Right lobe of liver (tissue), 4 donors: ENCODE results near the gene IZUMO4.

ENCODE experiments used
- CTCF ChIP-seq, 4 donors: fragments of 200-600 bp in 3 of 4; fragments of 450-650 bp in 1 of 4; IDR thresholded peaks; one replicate each; pipeline versions ENCODE4 v1.5.1 to v1.8.0; 2016 to 2022; ENCODE audit warnings: antibody characterized with exemption in 4 of 4, mild to moderate bottlenecking in 2 of 4
- POLR2A ChIP-seq: fragments of 450-650 bp; IDR thresholded peaks from one replicate; pipeline ENCODE4 v1.6.1; 2017; ENCODE audit warnings: antibody characterized with exemption, mild to moderate bottlenecking
- donor health status: DM: no; HTN: no; CAD: no.
- donor health status: DM: no; HTN: no; CAD: no.
- donor health status: DM: no; HTN: yes; CAD: no.

GRCh38 chr19:2122251-2122650 lies 25.5 kb downstream of the IZUMO4 start:
- TF ChIP-seq POLR2A (no peak), CTCF (IDR thresholded peaks at IDR 0.05) (no peak)
